ENCODE data around the gene TAF1B.
A peak's percentile ranks its signal among the peaks of the same experiment; 100 is the strongest.

Gene TAF1B

GRCh38 chr2:9842487-9843228 is 616 bp upstream of the TAF1B start:
- TF ChIP-seq, protein P1, sequence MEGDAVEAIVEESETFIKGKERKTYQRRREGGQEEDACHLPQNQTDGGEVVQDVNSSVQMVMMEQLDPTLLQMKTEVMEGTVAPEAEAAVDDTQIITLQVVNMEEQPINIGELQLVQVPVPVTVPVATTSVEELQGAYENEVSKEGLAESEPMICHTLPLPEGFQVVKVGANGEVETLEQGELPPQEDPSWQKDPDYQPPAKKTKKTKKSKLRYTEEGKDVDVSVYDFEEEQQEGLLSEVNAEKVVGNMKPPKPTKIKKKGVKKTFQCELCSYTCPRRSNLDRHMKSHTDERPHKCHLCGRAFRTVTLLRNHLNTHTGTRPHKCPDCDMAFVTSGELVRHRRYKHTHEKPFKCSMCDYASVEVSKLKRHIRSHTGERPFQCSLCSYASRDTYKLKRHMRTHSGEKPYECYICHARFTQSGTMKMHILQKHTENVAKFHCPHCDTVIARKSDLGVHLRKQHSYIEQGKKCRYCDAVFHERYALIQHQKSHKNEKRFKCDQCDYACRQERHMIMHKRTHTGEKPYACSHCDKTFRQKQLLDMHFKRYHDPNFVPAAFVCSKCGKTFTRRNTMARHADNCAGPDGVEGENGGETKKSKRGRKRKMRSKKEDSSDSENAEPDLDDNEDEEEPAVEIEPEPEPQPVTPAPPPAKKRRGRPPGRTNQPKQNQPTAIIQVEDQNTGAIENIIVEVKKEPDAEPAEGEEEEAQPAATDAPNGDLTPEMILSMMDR (IDR thresholded peaks at IDR 0.05; ENCODE audit: insufficient read depth, low read depth, low read length, missing control alignments), result no peak
- DNase-seq (ENCODE audit: low read depth), result no peak
- H3K4me3 ChIP-seq (ENCODE audit: low read depth, low read length), result peak overlapping the region; percentile 91

- H3K4me3 ChIP-seq (ENCODE audit: low read depth, low read length), result peak overlapping the region; percentile 91
- TF ChIP-seq, protein P1 (IDR thresholded peaks at IDR 0.05; ENCODE audit: insufficient read depth, low read depth, low read length, missing control alignments), result no peak
- peak; percentile 51 for DNase-seq (ENCODE audit: low read depth)
These were observed 786 bp downstream of the TAF1B start for GRCh38 chr2:9844036-9844483.

- peak; percentile 80 for DNase-seq (ENCODE audit: low read depth)
- peak overlapping the region; percentile 91 for H3K4me3 ChIP-seq (ENCODE audit: low read depth, low read length)
- TF ChIP-seq, protein P1 (IDR thresholded peaks at IDR 0.05; ENCODE audit: insufficient read depth, low read depth, low read length, missing control alignments), result no peak
These were observed 1.3 kb downstream of the TAF1B start for GRCh38 chr2:9844576-9844975.

DNA sequence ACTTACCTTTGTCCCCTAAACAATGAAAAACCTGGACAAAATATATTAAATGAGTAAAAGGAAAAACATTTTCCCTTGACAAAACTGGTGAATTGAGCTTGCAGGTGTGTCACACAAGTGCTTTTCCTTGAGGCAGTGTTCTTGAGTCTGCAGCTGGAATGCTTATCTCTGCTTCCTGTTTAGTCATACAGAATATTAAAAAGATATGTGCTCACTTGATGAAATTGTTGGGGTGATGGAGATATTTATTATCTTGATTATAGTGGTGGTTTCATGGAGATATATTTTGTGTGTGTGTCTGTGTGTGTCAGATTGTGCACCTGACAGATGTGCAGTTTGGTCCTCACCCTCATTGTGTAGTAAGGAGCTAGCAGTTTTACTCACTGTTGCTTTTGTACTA is 3.3 kb downstream of the TAF1B start:
- H3K4me3 ChIP-seq (ENCODE audit: low read depth, low read length), result no peak overlapping the region
- no peak for DNase-seq (ENCODE audit: low read depth)
- TF ChIP-seq, protein P1 (IDR thresholded peaks at IDR 0.05; ENCODE audit: insufficient read depth, low read depth, low read length, missing control alignments), result no peak

- H3K4me3 ChIP-seq (ENCODE audit: low read depth, low read length), result no peak overlapping the region
- TF ChIP-seq, protein P1 (IDR thresholded peaks at IDR 0.05; ENCODE audit: insufficient read depth, low read depth, low read length, missing control alignments), result no peak
- no peak for DNase-seq (ENCODE audit: low read depth)
These were observed 3.9 kb downstream of the TAF1B start for GRCh38 chr2:9847140-9847539.

DNA sequence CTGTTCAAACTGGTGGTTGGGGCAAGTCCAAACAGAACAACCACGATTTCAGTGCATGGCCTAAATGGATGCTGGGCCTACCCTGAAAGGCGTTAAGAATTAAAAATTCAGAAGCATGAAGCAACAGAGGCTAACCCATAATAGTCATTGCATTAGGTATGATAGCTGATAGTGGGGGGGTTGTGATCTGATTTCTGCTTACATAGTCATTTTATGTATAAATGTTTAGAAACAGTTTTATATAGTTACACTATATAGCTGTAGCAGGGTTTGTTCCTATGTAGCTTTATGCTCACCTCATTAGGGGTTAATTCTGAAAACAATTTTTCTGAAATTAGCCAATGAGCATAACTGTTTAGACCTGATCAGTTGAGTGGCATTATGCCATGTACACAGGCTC is 9.6 kb downstream of the TAF1B start:
- no peak overlapping the region for H3K4me3 ChIP-seq (ENCODE audit: low read depth, low read length)
- DNase-seq (ENCODE audit: low read depth), result no peak
- TF ChIP-seq, protein P1 (IDR thresholded peaks at IDR 0.05; ENCODE audit: insufficient read depth, low read depth, low read length, missing control alignments), result no peak

Measured in GM12865 (cell line).